GM19395 (cell line): ENCODE data around the gene STYX.
"Not testable (repeated sequence)": the region's sequence is repeated elsewhere in the genome, so short reads cannot be mapped to it uniquely, and the experiment has no call there.

Source experiments
- ATAC-seq: cut with Tn5 transposase; IDR thresholded peaks from one replicate; pipeline ENCODE4 v1.9.1; 2021; ENCODE audit warnings: mild to moderate bottlenecking, moderate library complexity; ENCODE audit not compliant: unreplicated experiment

STYX gene

GRCh38 chr14:52724360-52724644 is 5.7 kb upstream of the STYX start:
- no peak for ATAC-seq

- not testable (repeated sequence) for ATAC-seq
Observed at GRCh38 chr14:52727509-52727908, 2.5 kb upstream of the STYX start.

GRCh38 chr14:52729035-52729434 is 931 bp upstream of the STYX start:
- ATAC-seq: not testable (repeated sequence)

GRCh38 chr14:52729585-52729924 is 411 bp upstream of the STYX start:
- no peak for ATAC-seq

GRCh38 chr14:52730709-52731111 is 744 bp downstream of the STYX start:
- no peak for ATAC-seq

GRCh38 chr14:52733824-52734223 is 3.9 kb downstream of the STYX start:
- no peak for ATAC-seq

- ATAC-seq: no peak
Observed at GRCh38 chr14:52735921-52736489, 6.0 kb downstream of the STYX start.

GRCh38 chr14:52738409-52738808 is 8.4 kb downstream of the STYX start:
- ATAC-seq: no peak

- no peak for ATAC-seq
Observed at GRCh38 chr14:52740751-52741150, 10.8 kb downstream of the STYX start.

GRCh38 chr14:52741865-52742264 is 11.9 kb downstream of the STYX start:
- peak; percentile 38 for ATAC-seq

- ATAC-seq: no peak
Observed at GRCh38 chr14:52748647-52749292, 18.8 kb downstream of the STYX start.

GRCh38 chr14:52755607-52756316 is 25.8 kb downstream of the STYX start:
- no peak for ATAC-seq

- ATAC-seq: no peak
Observed at GRCh38 chr14:52759145-52759544, 29.2 kb downstream of the STYX start.

- not testable (repeated sequence) for ATAC-seq
Observed at GRCh38 chr14:52762923-52763322, 33.0 kb downstream of the STYX start.

GRCh38 chr14:52767058-52767833 is 37.3 kb downstream of the STYX start:
- no peak for ATAC-seq

- ATAC-seq: no peak
Observed at GRCh38 chr14:52769887-52770286, 39.9 kb downstream of the STYX start.

GRCh38 chr14:52776816-52777215 is 46.9 kb downstream of the STYX start:
- no peak for ATAC-seq

GRCh38 chr14:52778702-52779101 is 48.7 kb downstream of the STYX start:
- no peak for ATAC-seq

- ATAC-seq: no peak
Observed at GRCh38 chr14:52780893-52781292, 50.9 kb downstream of the STYX start.

GRCh38 chr14:52781629-52782028 is 51.7 kb downstream of the STYX start:
- no peak for ATAC-seq

- ATAC-seq: no peak
Observed at GRCh38 chr14:52783206-52783605, 53.2 kb downstream of the STYX start.

- ATAC-seq: no peak
Observed at GRCh38 chr14:52786887-52787286, 56.9 kb downstream of the STYX start.
